ENCODE data around the gene ZGPAT.

The ZGPAT gene

DNA sequence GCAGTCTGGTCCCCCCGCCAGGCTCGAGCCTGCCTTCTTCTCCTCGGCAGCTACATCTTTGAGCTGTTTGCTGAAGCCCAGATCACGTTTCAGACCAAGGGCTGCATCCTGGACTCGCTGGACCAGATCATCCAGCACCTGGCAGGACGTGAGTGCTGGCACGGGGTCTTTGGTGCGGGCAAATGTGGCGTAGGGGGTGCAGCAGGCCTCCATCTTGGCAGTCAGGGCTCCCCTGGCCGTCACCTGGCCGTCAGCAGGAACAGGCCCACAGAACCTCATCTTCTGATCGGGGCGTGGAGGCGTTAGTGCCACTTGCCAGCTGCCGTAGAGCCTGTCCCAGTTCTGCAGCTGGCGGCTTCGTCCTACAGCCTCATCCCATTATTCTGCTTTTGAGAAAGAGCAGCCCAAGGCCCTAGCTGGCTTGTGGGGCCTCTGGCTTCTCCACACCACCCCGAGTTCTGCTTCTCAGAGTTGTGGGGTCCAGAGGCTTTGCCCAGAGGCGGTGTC lies 28.0 kb upstream of the ZGPAT start:
- no peak for DNase-seq

DNA sequence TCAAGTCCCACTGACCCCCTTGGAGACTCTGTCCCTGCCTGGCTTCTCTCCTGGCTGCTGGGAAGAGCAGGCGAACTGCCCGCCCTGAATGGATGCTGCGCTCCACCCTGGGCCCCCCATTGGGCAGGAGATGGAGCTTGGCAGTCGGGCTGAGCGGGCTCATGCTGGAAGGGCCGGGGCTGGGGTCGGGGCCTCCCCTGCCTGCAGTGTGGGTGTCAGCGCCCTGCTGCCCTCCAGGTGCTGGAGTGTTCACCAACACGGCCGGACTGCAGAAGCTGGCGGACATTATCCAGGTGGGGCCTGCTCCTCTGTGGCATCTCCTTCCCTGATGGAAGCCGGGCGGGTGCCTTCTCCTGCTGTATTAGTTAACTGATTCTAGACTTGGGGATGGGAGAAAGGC lies 27.4 kb upstream of the ZGPAT start:
- no peak for DNase-seq

- DNase-seq = no peak
Measured at GRCh38 chr20:63680857-63681608, 26.8 kb upstream of the ZGPAT start.

- DNase-seq = no peak
Measured at GRCh38 chr20:63681609-63682142, 26.2 kb upstream of the ZGPAT start.

- DNase-seq = no peak
Measured at GRCh38 chr20:63682384-63683139, 25.3 kb upstream of the ZGPAT start.

- DNase-seq = no peak
Measured at GRCh38 chr20:63685269-63686026, 22.4 kb upstream of the ZGPAT start.

- DNase-seq = no peak
Measured at GRCh38 chr20:63686094-63686491, 21.7 kb upstream of the ZGPAT start.

DNA sequence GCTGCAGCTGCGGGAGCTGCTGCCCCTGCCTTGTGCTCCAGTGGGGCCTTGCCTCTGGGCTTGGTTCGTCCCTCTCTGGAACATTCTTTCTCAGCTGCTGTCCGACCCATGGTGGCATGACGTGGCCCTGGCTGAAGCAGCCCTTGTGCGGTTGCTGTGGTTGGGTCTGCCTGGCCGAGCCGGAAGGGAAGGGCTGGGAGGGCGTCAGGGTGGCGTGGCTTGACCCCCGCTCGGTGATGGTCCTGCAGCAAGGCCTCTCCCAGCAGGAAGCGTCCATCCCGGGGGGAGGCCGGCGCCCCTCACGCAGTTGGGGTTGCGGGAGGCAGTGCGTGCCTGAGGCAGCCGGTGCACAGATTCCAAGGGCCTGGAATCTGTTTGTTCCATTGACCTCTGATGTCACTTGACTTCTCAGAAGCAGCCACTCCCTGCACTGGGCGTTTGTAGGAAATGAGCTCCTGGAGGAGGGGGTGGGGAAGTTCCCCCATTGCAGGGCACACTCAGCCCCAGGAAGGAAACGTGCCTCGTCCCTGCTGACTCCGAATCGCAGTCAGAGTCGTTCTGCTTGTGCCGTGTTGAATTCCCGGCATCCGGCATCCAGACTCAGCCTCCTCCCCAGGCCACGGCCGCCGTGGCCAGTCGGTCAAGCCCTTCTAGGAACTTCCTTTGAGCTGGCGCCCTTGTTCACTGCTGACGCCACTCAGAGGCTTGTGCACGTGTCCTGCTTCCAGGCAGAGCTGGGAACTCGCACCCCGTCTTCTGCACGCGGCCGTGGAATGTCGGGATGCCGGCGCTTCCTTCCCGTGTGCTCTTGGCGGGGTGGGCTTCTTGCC lies 21.1 kb upstream of the ZGPAT start:
- no peak for DNase-seq

DNA sequence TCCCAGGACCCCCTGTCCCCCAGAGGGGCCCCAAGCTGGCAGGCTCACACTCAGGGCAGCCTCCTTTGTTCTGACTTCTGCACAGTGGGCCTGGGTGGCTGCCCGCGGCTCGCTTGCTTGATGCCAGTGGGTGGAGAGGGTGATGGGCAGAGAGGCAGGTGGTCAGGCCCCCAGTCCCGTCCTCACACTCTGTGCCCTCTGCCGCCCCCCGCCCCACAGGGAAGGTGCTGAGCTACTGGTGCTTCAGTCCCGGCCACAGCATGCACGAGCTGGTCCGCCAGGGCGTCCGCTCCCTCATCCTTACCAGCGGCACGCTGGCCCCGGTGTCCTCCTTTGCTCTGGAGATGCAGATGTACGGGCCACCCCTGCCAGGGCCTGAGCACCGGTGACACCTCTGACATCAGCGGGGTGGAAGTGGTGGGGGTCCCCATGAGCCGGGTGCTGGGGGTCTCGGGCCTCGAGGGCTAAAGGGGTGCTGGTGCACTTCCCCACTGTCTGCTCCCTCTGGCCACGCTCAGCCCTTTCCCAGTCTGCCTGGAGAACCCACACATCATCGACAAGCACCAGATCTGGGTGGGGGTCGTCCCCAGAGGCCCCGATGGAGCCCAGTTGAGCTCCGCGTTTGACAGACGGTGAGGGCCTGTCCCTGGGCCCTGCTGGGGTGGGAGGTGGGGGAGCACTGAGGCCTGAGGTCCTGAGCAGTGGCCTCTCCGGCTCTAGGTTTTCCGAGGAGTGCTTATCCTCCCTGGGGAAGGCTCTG lies 20.2 kb upstream of the ZGPAT start:
- DNase-seq = no peak

GRCh38 chr20:63688228-63689045 lies 19.4 kb upstream of the ZGPAT start:
- no peak for DNase-seq

DNA sequence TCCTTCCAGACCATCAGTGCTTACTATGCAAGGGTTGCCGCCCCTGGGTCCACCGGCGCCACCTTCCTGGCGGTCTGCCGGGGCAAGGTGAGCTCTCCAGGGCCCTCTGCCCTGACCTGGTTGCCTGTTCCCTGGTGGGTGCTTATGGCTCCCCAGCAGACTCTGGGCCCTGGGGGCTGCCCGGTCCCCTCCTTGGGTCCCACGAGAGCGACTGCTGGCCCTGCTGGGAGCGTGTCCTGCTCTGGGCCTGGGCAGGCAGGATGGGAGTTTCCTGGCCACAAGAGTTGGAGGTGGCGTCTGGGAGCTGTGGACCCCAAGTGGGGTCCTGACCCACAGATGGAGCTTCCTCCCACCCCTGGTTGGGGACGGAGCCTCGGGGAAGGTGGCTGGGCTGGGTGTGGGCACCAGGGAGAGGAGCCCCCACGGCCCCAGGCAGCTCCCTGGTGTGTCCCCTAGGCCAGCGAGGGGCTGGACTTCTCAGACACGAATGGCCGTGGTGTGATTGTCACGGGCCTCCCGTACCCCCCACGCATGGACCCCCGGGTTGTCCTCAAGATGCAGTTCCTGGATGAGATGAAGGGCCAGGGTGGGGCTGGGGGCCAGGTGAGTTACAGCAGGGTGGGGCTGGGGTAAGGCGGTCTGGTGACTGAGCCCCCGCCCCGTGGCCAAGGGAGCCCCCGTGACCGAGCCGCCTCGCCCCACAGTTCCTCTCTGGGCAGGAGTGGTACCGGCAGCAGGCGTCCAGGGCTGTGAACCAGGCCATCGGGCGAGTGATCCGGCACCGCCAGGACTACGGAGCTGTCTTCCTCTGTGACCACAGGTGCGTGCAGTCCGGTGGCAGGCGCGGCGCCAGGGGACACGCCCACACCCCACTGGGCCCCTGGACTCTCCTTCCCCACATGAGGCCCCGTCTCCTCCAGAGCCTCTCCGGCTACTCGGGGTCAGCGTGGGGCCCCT lies 18.5 kb upstream of the ZGPAT start:
- DNase-seq = no peak

GRCh38 chr20:63690003-63690897 lies 17.6 kb upstream of the ZGPAT start:
- DNase-seq = no peak

DNA sequence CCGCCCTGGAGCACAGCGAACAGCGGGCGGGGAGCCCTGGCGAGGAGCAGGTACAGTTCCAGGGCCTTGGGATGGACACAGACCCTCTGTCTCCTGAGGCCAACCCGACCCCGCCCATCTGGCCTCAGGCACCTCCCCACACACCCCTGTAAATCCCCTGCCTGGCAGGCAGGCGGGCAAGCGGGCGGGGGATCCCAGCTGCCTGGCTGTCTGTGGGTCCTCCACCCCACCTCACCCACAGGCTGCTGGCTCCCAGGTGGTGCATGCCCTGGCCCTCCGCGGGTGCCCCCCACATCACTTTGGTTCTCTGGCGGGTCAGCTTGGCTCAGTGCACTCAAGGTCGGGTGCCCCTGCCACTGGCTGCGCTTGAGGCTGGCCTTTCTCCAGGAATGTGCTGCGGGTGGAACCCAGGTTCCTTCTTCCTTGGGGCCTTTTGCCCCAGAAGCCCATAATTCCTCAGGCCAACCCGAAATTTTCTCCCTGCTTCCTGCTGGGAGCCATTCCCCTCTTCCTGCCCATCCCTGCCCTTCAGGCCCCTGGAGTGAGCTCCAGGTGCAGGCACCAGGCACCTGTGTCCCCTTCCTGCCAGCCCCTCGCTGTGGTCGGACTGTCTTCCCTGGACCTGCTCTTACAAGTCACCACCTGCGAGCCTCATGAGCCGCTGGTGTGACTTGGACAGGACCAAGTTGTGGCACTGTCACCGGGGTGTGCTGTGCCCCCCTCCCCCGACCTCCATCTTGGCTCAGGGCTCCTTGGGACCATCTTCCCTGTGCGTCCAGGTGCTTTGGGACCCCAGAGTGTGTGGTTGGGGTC lies 16.7 kb upstream of the ZGPAT start:
- no peak for DNase-seq

- no peak for DNase-seq
Measured at GRCh38 chr20:63691711-63692435, 16.0 kb upstream of the ZGPAT start.

DNA sequence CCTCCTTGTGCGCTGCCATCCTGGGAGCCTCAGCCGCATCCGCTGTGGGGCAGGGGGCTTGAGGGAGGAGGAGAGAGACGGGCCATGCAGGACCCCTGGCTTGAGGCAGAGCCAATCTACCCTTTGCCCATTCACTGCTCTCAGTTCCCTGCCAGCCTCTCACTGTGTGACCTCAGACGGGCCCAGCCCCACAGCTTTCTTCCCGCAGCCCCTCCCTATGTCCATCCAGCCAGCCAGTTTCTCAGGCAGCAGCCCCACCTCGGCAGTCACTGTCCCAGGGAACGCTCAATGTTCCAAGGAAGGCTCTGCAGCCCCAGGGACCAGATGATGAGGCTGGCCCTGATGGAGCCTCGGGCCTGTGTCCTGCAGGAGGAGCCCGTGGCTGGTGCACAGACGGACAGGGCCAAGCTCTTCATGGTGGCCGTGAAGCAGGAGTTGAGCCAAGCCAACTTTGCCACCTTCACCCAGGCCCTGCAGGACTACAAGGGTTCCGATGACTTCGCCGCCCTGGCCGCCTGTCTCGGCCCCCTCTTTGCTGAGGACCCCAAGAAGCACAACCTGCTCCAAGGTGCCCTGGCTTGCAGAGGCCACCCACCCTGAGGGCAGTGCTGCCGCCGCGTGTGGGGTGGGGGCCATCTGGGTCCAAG lies 15.3 kb upstream of the ZGPAT start:
- DNase-seq = no peak

- no peak for DNase-seq
Measured at GRCh38 chr20:63693083-63693732, 14.6 kb upstream of the ZGPAT start.

Data from activated CD4-positive, alpha-beta T cell treated with anti-CD3 and anti-CD28 coated beads for 1 hour (primary cell).